Gastrocnemius medialis (tissue), 4 donors: ENCODE data around the gene TSC2.

Experiments
- POLR2A ChIP-seq, 2 donors: fragments of 450-650 bp; IDR thresholded peaks; one replicate each; pipeline ENCODE4 v1.6.1; 2017; ENCODE audit warnings: antibody characterized with exemption in 2 of 2, mild to moderate bottlenecking in 2 of 2, moderate library complexity in 2 of 2
- TF ChIP-seq, protein P1 (sequence below), 5 experiments: fragments of 450-650 bp in 3 of 5; fragments of 200-600 bp in 2 of 5; sonication (generic) in 2 of 5; IDR thresholded peaks in 4 of 5; conservative IDR thresholded peaks in 1 of 5; 1 replicate in 4 of 5; 2 replicates in 1 of 5; pipeline ENCODE4 v1.5.1; 2016 to 2019; ENCODE audit warnings: antibody characterized with exemption in 5 of 5, mild to moderate bottlenecking in 3 of 5, moderate library complexity in 3 of 5

GRCh38 chr16:2038382-2039231 lies 9.2 kb upstream of the TSC2 start:
- TF ChIP-seq, protein P1, sequence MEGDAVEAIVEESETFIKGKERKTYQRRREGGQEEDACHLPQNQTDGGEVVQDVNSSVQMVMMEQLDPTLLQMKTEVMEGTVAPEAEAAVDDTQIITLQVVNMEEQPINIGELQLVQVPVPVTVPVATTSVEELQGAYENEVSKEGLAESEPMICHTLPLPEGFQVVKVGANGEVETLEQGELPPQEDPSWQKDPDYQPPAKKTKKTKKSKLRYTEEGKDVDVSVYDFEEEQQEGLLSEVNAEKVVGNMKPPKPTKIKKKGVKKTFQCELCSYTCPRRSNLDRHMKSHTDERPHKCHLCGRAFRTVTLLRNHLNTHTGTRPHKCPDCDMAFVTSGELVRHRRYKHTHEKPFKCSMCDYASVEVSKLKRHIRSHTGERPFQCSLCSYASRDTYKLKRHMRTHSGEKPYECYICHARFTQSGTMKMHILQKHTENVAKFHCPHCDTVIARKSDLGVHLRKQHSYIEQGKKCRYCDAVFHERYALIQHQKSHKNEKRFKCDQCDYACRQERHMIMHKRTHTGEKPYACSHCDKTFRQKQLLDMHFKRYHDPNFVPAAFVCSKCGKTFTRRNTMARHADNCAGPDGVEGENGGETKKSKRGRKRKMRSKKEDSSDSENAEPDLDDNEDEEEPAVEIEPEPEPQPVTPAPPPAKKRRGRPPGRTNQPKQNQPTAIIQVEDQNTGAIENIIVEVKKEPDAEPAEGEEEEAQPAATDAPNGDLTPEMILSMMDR (IDR thresholded peaks at IDR 0.05 in 4 of 5, conservative IDR thresholded peaks at IDR 0.05 in 1 of 5): no peak
- no peak for TF ChIP-seq POLR2A (IDR thresholded peaks at IDR 0.05)
